GM12892 (cell line): ENCODE data around the gene ATP6V1G1. TPM values are rescaled to one million over a fixed set of nuclear protein-coding genes. Genes with fewer than 3 reads are reported as not detected.

Experiments used
- DNase-seq: peaks from one replicate; pipeline ENCODE4 v3.0.0; 2011; ENCODE audit not compliant: insufficient read length
- FAIRE-seq: peaks from 2 replicates; lab custom pipeline; 2011; peaks lifted over from hg19 to GRCh38; lab: Jason Lieb, UNC
- POLR2A ChIP-seq: IDR thresholded peaks from 2 replicates; pipeline ENCODE4 v1.6.1; 2011; ENCODE audit warnings: low read depth, low read length, control low read depth
- POLR2AphosphoS5 ChIP-seq: IDR thresholded peaks from 2 replicates; pipeline ENCODE4 v1.6.1; 2011; ENCODE audit warnings: low read depth, low read length, control low read depth
- TAF1 ChIP-seq: IDR thresholded peaks from 2 replicates; pipeline ENCODE4 v1.6.1; 2011; ENCODE audit warnings: low read depth, mild to moderate bottlenecking, control low read depth, low read length, borderline replicate concordance
- polyA plus RNA-seq: library from polyadenylated mRNA; unstranded; fragments of >200 nt; gene quantifications from one replicate; pipeline ENCODE4 v1.2.1, GENCODE V29; 2012; ENCODE audit warnings: missing spikeins, inconsistent platforms; ENCODE audit not compliant: missing spikeins

The ATP6V1G1 gene, protein sequence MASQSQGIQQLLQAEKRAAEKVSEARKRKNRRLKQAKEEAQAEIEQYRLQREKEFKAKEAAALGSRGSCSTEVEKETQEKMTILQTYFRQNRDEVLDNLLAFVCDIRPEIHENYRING
- polyA plus RNA-seq: 75.3 TPM

- FAIRE-seq: peak; percentile 96
- peak; percentile 51 for TF ChIP-seq TAF1
- peak; percentile 93 for TF ChIP-seq POLR2A
- TF ChIP-seq POLR2AphosphoS5: peak; percentile 95
- DNase-seq: peak; percentile 87
These were observed at the start of gene ATP6V1G1 for GRCh38 chr9:114587345-114588202. Gene ATP6V1G1, plus strand, starts transcription at chr9:114587769. Its CDS starts 70 bp downstream, at chr9:114587839.

- TF ChIP-seq POLR2AphosphoS5 (no peak), POLR2A (no peak), TAF1 (no peak)
- FAIRE-seq: no peak
These were observed 49.3 kb upstream of the ATP6V1G1 start for GRCh38 chr9:114538241-114538640.

DNA sequence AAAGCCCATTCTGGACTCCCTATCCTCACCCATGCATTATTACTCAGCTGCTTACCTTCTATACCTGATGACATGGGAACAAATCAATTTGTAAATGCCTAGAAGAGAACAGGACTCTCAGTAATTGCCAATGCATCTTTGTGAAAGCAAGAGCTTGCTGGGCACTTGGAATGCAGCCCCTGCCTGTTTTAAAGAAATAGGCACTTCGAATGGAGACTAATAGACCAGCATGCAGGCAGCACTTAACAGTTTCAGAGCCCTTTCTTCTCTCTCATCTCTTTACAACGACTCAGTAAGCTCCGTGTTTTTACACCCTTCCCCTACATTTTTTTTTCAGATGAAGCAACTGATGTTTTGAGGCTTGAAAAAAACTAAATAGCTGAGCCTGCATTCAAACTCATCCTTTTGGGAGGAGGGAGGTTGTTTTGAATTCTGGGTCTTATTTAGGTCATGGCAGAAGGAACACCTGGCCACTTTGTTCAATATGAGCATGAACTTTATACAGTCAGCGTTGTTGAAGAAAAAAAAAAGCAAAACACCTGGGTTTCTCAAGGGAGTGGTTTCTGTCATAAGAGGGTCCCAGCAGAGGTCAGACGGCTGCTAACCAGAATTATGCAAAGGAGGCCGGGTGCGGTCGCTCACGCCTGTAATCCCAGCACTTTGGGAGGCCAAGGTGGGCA, 47.7 kb upstream of the ATP6V1G1 start:
- DNase-seq: no peak
- FAIRE-seq: no peak
- TF ChIP-seq TAF1 (no peak), POLR2A (no peak), POLR2AphosphoS5 (no peak)

More at GRCh38 chr9:114538241-114538640, 49.3 kb upstream of the ATP6V1G1 start:
- no peak for DNase-seq

DNA sequence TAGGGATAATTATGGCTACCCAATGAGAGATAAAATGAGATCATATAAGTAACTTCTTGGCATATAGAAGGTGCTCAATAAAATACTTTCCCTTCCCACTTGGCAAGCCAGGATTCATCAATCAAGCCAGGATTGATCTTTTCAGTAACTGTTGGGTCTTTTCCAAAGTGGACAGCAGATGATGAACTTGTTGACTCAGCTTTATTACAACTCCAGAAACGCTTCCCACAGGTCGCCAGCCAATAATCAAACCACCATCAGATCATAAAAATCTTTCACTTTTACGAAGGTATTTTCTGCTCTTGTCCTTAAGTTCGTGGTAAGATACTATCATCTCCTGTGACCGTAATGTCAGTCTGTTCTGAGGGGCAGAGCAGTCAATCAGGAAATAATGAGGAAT, 42.5 kb upstream of the ATP6V1G1 start:
- FAIRE-seq (no peak), DNase-seq (no peak)
- TF ChIP-seq POLR2A (no peak), POLR2AphosphoS5 (no peak), TAF1 (no peak)

DNA sequence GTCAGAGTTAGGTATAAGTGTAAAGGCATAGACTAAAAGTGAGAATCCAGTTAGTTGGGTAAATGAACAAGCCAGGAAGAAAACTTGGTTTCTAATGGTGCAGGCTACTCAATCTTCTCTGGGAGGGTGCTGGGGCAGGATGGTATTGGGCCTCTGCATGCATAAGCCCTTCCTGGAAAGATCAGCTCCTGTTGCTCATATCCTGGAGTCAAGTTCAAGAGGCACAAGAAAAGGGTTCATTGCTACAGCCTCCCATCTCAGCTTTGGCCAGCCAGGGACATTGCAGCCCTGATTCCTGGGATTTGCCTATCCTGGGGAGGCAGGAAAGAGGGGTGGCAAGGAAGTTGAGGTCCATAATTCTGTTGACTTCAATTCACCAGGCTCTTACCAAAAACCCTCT, 40.7 kb upstream of the ATP6V1G1 start:
- DNase-seq (no peak), FAIRE-seq (no peak)
- TF ChIP-seq POLR2A: no peak
- no peak for TF ChIP-seq TAF1
- TF ChIP-seq POLR2AphosphoS5: no peak

GRCh38 chr9:114549697-114550330, 37.8 kb upstream of the ATP6V1G1 start:
- FAIRE-seq: no peak
- DNase-seq: no peak

GRCh38 chr9:114551750-114552685, 35.6 kb upstream of the ATP6V1G1 start:
- no peak for DNase-seq
- no peak for FAIRE-seq
- TF ChIP-seq POLR2A: no peak
- TF ChIP-seq POLR2AphosphoS5: no peak
- no peak for TF ChIP-seq TAF1

More at GRCh38 chr9:114549697-114550330, 37.8 kb upstream of the ATP6V1G1 start:
- TF ChIP-seq TAF1 (no peak), POLR2A (no peak), POLR2AphosphoS5 (no peak)

GRCh38 chr9:114552706-114553105, 34.9 kb upstream of the ATP6V1G1 start:
- DNase-seq (no peak), FAIRE-seq (no peak)

DNA sequence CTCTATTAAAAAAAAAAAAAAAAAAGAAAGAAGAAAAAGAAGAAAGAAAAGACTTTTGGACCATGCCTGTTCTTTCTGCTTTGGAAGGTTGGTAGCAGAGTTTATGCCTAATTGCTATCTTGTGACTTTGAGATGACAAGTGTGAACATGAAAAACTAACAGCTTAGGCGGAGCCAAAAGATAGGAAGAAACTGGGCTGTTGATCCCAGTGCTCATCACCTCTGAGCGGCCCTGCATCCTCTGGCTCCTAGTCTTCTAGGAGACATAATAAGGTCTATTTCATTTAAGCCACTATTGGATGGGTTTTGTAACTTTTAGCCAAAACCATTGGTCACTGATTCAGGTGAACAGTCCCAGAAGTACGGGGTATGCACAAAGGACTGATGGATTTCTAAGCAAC, 34.4 kb upstream of the ATP6V1G1 start:
- TF ChIP-seq TAF1 (no peak), POLR2A (no peak), POLR2AphosphoS5 (no peak)
- FAIRE-seq (no peak), DNase-seq (no peak)

More at GRCh38 chr9:114552706-114553105, 34.9 kb upstream of the ATP6V1G1 start:
- no peak for TF ChIP-seq TAF1
- no peak for TF ChIP-seq POLR2AphosphoS5
- TF ChIP-seq POLR2A: no peak

- FAIRE-seq: no peak
- no peak for DNase-seq
- TF ChIP-seq TAF1 (no peak), POLR2AphosphoS5 (no peak), POLR2A (no peak)
These were observed 31.9 kb upstream of the ATP6V1G1 start for GRCh38 chr9:114555696-114556095.
